ENCODE results near the gene POU2F3.

POU2F3 gene

GRCh38 chr11:120239713-120240640 lies at the start of gene POU2F3:
Gene POU2F3, plus strand, starts transcription at chr11:120240140. Its CDS starts 204 bp downstream, at chr11:120240344.
- DNase-seq = no peak

GRCh38 chr11:120191058-120191457 lies 48.9 kb upstream of the POU2F3 start:
- DNase-seq = no peak

GRCh38 chr11:120192831-120193625 lies 46.9 kb upstream of the POU2F3 start:
- DNase-seq = no peak

- DNase-seq = no peak
Observed at GRCh38 chr11:120194166-120194565, 45.8 kb upstream of the POU2F3 start.

GRCh38 chr11:120195601-120196320 lies 44.2 kb upstream of the POU2F3 start:
- no peak for DNase-seq

- DNase-seq = no peak
Observed at GRCh38 chr11:120196826-120197225, 43.1 kb upstream of the POU2F3 start.

GRCh38 chr11:120197251-120197891 lies 42.6 kb upstream of the POU2F3 start:
- DNase-seq = no peak

GRCh38 chr11:120197977-120198376 lies 42.0 kb upstream of the POU2F3 start:
- DNase-seq = no peak

- no peak for DNase-seq
Observed at GRCh38 chr11:120198403-120198786, 41.5 kb upstream of the POU2F3 start.

- DNase-seq = no peak
Observed at GRCh38 chr11:120198787-120199469, 41.0 kb upstream of the POU2F3 start.

- DNase-seq = no peak
Observed at GRCh38 chr11:120199613-120200012, 40.3 kb upstream of the POU2F3 start.

GRCh38 chr11:120200677-120201076 lies 39.3 kb upstream of the POU2F3 start:
- DNase-seq = no peak

GRCh38 chr11:120201653-120202052 lies 38.3 kb upstream of the POU2F3 start:
- DNase-seq = no peak

GRCh38 chr11:120203626-120204025 lies 36.3 kb upstream of the POU2F3 start:
- DNase-seq = no peak

GRCh38 chr11:120205596-120206161 lies 34.3 kb upstream of the POU2F3 start:
- no peak for DNase-seq

- DNase-seq = no peak
Observed at GRCh38 chr11:120207512-120207911, 32.4 kb upstream of the POU2F3 start.

GRCh38 chr11:120208001-120208441 lies 31.9 kb upstream of the POU2F3 start:
- no peak for DNase-seq

- DNase-seq = no peak
Observed at GRCh38 chr11:120208777-120209176, 31.2 kb upstream of the POU2F3 start.

- no peak for DNase-seq
Observed at GRCh38 chr11:120209746-120210625, 30.0 kb upstream of the POU2F3 start.
